Measurements from ENCODE around the gene LDB3.
A peak's percentile ranks its signal among the peaks of the same experiment; 100 is the strongest.
"Not testable (repeated sequence)": the region's sequence is repeated elsewhere in the genome, so short reads cannot be mapped to it uniquely, and the experiment has no call there.

The LDB3 gene

GRCh38 chr10:86730227-86730626 is 61.9 kb downstream of the LDB3 start:
- DNase-seq (ENCODE audit: low read depth, low spot score): peak; percentile 31
- no peak for TF ChIP-seq CTCF (IDR thresholded peaks at IDR 0.05; ENCODE audit: low read depth, low read length)
- in situ Hi-C loops (cut with HindIII; ENCODE audit: low sequenced_read_pairs): no loop called here
- H3K4me3 ChIP-seq (ENCODE audit: low read depth, low read length): no peak overlapping the region

- no peak for DNase-seq (ENCODE audit: low read depth, low spot score)
- no peak for TF ChIP-seq CTCF (IDR thresholded peaks at IDR 0.05; ENCODE audit: low read depth, low read length)
- in situ Hi-C loops (cut with HindIII; ENCODE audit: low sequenced_read_pairs): no loop called here
- no peak overlapping the region for H3K4me3 ChIP-seq (ENCODE audit: low read depth, low read length)
These were observed 64.5 kb downstream of the LDB3 start for GRCh38 chr10:86732771-86733170.

DNA sequence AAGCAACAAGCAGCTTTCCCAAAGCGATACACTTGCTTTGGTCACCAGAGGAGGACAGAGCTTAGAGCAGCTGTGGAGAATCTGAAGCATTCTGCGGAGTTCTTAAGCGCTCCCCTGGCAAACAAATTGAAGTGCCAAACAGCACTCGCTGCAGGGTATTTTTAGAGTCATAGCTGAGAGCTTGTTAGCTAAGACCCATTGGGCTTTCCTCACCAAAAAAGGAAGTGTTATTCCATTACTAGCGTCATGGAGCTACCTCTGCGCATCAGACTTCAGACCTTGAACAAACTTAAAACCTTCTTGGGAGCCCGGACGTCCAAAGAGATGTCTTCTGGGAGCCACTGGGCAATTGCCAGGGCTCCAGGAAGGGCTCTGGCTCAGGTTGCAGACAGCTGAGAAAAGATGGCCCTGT is 65.0 kb downstream of the LDB3 start:
- DNase-seq (ENCODE audit: low read depth, low spot score): peak; percentile 33
- H3K4me3 ChIP-seq (ENCODE audit: low read depth, low read length): no peak overlapping the region
- in situ Hi-C loops (cut with HindIII; ENCODE audit: low sequenced_read_pairs): no loop called here
- no peak for TF ChIP-seq CTCF (IDR thresholded peaks at IDR 0.05; ENCODE audit: low read depth, low read length)

DNA sequence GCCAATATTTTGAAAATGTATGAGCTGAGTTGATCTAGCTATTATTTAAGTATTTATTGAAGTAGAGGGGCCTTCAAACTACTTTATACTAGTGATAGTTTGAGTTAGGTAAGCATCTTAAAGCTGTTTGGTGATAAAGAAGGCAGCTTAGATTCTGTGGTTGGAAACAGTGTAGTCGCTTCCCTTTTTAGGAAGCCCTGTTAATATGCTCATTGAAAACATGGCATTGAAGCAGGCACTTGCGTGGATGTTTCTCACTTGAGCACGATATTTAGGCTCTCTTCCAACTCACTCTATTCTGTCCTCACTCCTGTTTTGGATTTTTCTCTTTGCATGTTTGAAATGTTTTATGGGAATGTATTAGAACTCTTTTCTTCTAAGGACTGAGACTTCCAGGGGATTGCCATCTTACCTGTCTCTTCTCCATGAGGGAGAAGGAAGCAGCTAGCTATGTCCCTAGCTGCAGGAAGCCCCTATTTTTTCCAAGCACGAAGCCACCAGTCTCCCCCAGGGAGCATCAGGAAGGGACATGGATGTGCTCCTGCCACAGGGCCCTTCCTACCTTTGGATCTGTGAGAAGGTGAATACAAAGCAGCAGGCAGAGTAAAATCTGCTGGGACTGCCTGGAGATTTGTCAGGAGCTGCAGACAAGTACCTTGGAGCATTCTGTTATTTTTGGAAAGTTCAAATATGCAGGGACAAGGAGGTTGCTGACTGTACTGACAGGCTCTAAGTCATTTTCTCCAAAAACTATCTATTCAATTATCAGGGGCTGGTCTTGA is 66.1 kb downstream of the LDB3 start:
- TF ChIP-seq CTCF (IDR thresholded peaks at IDR 0.05; ENCODE audit: low read depth, low read length): no peak
- no peak overlapping the region for H3K4me3 ChIP-seq (ENCODE audit: low read depth, low read length)
- no peak for DNase-seq (ENCODE audit: low read depth, low spot score)
- in situ Hi-C loops (cut with HindIII; ENCODE audit: low sequenced_read_pairs): no loop called here

GRCh38 chr10:86735278-86735677 is 67.0 kb downstream of the LDB3 start:
- in situ Hi-C loops (cut with HindIII; ENCODE audit: low sequenced_read_pairs); H3K4me3 ChIP-seq (ENCODE audit: low read depth, low read length): not testable (repeated sequence)

DNA sequence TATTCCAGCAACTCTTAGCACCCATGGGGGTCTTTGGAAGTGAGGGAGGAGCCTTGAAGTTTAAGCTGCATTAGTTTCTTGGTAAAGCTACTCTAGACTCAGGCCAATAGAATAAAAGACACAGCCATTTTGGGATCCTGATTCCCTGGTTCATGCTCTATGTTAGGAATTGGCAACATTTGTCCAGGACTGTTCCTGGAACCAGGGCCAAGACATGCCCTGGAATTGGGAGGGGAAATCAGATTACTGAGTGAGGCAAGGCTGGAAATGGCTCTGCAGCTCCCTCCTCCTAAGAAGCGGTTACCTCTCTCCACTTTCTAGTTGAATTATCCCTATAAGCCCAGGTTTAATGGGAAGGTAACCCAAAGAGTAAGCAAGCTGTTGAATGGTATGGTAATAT is 73.9 kb downstream of the LDB3 start:
- TF ChIP-seq CTCF (IDR thresholded peaks at IDR 0.05; ENCODE audit: low read depth, low read length): no peak
- in situ Hi-C loops (cut with HindIII; ENCODE audit: low sequenced_read_pairs): no loop called here

More at GRCh38 chr10:86735278-86735677, 67.0 kb downstream of the LDB3 start:
- not testable (repeated sequence) for DNase-seq (ENCODE audit: low read depth, low spot score)

DNA sequence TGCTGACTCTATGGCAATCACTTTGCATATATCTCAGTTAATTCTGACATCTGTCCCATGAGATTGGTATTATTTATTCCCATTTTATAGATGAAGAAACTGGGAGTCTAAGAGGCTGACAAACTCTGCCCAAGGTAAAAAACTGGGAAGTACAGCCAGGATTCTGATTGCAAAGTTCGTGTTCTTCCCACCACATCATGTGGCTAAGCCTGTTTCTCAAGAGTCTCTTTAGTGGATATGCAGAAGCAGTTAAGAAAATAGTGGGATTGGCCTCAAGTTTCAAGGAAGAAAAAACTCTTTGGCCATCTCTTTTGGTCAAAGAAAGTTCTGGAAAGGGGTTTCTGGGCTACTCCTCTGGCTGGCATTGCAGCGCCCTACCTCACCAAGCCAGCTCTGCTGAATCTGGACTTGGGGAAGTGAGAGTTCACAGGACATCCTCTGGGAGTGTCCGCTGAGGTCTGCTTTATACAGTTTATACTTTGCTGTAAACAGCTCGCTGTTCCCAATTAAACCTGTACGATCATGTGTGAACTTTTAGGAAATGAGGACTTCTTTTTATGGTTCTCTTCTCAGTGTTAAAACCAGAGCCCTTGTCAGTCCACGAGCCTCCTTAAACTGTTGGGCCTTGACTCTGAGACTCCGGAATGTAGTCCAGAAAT is 75.9 kb downstream of the LDB3 start:
- H3K4me3 ChIP-seq (ENCODE audit: low read depth, low read length): no peak overlapping the region
- TF ChIP-seq CTCF (IDR thresholded peaks at IDR 0.05; ENCODE audit: low read depth, low read length): no peak
- in situ Hi-C loops (cut with HindIII; ENCODE audit: low sequenced_read_pairs): no loop called here
- no peak for DNase-seq (ENCODE audit: low read depth, low spot score)

More for the DNA sequence above, 73.9 kb downstream of the LDB3 start:
- H3K4me3 ChIP-seq (ENCODE audit: low read depth, low read length): no peak overlapping the region
- no peak for DNase-seq (ENCODE audit: low read depth, low spot score)
